Endothelial cell (in vitro differentiated cells): Measurements from ENCODE around the gene ETNK2. TPM values are rescaled to one million over a fixed set of nuclear protein-coding genes. Genes with fewer than 3 reads are reported as not detected.

Source experiments
- DNase-seq: peaks from one replicate; pipeline ENCODE4 v3.0.0; 2021; ENCODE audit warnings: low spot score
- H3K27ac Mint-ChIP-seq: one replicate; pipeline ENCODE4 v1.8.0; 2021; ENCODE audit warnings: mixed read lengths, inconsistent platforms; ENCODE audit not compliant: unreplicated experiment
- H3K27me3 Mint-ChIP-seq: one replicate; pipeline ENCODE4 v1.8.0; 2021; ENCODE audit warnings: mild to moderate bottlenecking, moderate library complexity, mixed read lengths, inconsistent platforms; ENCODE audit not compliant: unreplicated experiment
- H3K36me3 Mint-ChIP-seq: one replicate; pipeline ENCODE4 v1.8.0; 2021; ENCODE audit warnings: mild to moderate bottlenecking, low read depth, mixed read lengths, inconsistent platforms; ENCODE audit not compliant: unreplicated experiment
- H3K4me1 Mint-ChIP-seq: one replicate; pipeline ENCODE4 v1.8.0; 2021; ENCODE audit warnings: mild to moderate bottlenecking, mixed read lengths, inconsistent platforms; ENCODE audit not compliant: unreplicated experiment
- H3K4me3 Mint-ChIP-seq: one replicate; pipeline ENCODE4 v1.8.0; 2021; ENCODE audit warnings: mild to moderate bottlenecking, mixed read lengths, inconsistent platforms; ENCODE audit not compliant: unreplicated experiment
- H3K9me3 Mint-ChIP-seq: one replicate; pipeline ENCODE4 v1.8.0; 2021; ENCODE audit warnings: mixed read lengths, inconsistent platforms; ENCODE audit not compliant: unreplicated experiment
- total RNA-seq: library from RNA; stranded (reverse); fragmentation: NEBNext Ultra II Directional; extraction: Animal tissue kit (Norgen Biotek cat#: 25700); gene quantifications from one replicate; pipeline ENCODE4 v1.2.1, GENCODE V29; 2021; ENCODE audit not compliant: unreplicated experiment
- TF ChIP-seq, protein P1 (sequence below): fragments of 200-600 bp; sonication (generic); IDR thresholded peaks from one replicate; pipeline ENCODE4 v1.5.0; 2021; ENCODE audit warnings: antibody characterized with exemption; ENCODE audit not compliant: unreplicated experiment

ETNK2 gene
- total RNA-seq, 1 donor from 2014 or later: 15.9 TPM

DNA sequence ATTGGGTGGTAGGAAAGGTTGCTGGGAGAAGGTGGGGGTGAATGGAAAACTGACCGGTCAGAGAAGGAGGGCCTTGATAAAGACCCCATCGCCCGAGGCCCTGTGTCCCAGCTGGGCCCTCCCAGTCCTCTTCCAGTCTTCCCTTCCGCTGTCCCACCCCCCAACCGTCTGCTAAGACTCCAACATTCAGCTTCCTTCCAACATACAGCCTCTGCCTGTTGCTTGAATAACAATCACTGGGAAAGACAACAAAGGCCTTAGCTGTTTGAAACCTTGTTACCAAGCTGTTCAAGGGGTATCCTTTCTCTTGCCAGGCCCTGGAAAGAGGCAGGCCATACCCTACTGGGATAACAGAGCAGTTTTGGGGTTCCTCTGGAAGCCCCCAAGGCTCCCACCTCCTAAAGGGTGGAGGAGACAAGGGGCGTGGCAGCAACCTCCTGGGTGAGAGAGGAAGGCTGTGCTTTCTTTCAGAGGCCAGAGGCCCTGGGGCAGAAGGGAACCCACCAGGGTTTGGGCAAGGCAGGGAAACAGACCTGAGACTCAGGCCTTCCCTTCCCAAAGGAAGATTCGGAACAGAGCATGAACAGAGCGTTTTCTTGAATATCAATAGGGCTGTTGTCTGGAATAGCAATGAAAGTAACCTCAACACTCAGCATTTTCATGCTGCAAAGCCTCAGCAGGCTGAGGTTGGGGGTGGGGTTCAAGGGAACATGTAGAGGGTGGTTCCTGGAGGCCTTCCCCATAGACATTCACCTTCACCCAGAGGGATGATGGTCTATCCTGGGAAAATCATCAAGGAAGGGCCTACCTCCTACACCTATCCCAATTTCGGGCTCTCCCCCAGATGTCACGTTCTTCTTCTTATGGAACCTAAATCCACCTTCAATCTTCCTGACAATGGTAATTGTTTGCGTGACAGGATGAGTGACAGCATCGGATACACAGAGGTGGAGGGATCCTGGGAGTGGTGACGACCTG lies 4.1 kb downstream of the ETNK2 start:
- DNase-seq: no peak
- Mint-ChIP-seq H3K36me3 (no peaks in the 10 kb centered on the region), H3K4me3 (no peak overlapping the region), H3K27ac (no peak overlapping the region), H3K27me3 (peaks cover 15% of the 10 kb centered on the region), H3K4me1 (peaks cover 10% of the 10 kb centered on the region), H3K9me3 (no peaks in the 10 kb centered on the region)
- TF ChIP-seq, protein P1, sequence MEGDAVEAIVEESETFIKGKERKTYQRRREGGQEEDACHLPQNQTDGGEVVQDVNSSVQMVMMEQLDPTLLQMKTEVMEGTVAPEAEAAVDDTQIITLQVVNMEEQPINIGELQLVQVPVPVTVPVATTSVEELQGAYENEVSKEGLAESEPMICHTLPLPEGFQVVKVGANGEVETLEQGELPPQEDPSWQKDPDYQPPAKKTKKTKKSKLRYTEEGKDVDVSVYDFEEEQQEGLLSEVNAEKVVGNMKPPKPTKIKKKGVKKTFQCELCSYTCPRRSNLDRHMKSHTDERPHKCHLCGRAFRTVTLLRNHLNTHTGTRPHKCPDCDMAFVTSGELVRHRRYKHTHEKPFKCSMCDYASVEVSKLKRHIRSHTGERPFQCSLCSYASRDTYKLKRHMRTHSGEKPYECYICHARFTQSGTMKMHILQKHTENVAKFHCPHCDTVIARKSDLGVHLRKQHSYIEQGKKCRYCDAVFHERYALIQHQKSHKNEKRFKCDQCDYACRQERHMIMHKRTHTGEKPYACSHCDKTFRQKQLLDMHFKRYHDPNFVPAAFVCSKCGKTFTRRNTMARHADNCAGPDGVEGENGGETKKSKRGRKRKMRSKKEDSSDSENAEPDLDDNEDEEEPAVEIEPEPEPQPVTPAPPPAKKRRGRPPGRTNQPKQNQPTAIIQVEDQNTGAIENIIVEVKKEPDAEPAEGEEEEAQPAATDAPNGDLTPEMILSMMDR: no peak

DNA sequence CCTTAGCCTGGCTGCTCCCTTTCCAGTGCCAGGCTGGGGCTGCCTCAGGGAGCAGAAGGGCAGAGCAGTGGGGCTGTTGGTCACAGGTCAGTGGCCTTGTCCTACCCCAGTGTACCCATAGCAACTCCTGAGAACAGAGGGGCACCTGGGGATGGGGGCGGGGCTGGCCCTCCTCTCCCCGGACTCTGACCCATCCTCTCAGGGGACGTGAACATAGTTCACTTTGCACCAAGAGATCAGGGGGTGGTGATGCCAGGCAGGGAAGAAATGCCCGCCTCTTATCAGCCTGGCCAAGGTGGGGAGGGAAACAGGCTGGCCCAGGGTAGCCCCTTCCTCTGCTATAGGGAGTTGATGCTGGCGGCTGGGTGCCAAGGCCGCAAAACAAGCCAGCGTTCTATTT lies 4.9 kb downstream of the ETNK2 start:
- DNase-seq: no peak
- no peak overlapping the region for H3K27ac Mint-ChIP-seq
- peaks cover 10% of the 10 kb centered on the region for H3K4me1 Mint-ChIP-seq
- TF ChIP-seq, protein P1: no peak
- H3K36me3 Mint-ChIP-seq: no peaks in the 10 kb centered on the region
- H3K4me3 Mint-ChIP-seq: no peak overlapping the region
- no peaks in the 10 kb centered on the region for H3K9me3 Mint-ChIP-seq
- peaks cover 18% of the 10 kb centered on the region for H3K27me3 Mint-ChIP-seq

DNA sequence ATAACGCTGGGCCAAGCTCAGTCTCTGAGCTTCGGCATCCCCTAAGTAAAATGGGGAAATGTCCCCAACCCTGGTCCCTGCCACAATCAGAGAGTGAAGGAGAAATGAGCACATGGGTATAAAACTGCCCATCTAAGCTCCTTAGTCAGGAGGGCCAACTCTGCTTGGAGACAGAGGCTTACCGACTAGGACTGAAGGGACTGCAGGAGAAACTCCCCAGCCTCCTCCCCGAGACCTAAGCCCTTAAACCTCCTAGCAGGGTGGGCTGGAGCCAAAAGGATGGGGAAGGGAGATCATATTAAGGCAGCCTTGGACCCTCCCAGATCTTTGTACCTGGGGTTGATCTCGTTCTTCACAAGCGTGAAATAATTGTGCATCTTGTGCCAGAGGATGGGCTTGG lies 5.5 kb downstream of the ETNK2 start:
- Mint-ChIP-seq H3K27ac (no peak overlapping the region), H3K27me3 (peaks cover 18% of the 10 kb centered on the region), H3K9me3 (no peaks in the 10 kb centered on the region), H3K4me3 (no peak overlapping the region), H3K4me1 (peaks cover 10% of the 10 kb centered on the region), H3K36me3 (peaks cover 5% of the 10 kb centered on the region)
- DNase-seq: no peak
- TF ChIP-seq, protein P1: no peak

DNA sequence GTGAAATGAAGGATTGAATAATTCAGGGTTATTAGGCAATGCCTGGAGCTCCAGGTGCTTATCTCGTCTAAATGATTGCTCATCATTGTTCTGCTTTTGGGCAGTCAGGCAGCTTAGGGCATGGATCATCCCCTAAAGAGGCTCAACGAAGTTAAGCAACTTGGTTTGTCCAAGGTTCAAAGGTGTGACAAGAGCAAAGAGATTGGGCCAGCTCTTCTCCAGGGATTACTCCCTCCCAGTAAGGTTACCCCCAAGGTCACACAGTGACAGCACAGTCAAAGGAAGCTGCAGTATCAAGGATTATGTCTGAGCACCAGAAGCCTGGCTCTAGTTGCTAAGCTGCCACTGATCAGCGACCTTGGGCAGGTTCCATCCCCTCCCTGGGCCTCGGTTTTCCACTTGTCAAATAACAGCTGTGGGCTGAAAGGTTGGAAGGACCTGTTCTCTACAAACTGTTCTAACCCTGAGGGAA lies 6.8 kb downstream of the ETNK2 start:
- Mint-ChIP-seq H3K4me1 (peaks cover 10% of the 10 kb centered on the region), H3K27me3 (peaks cover 12% of the 10 kb centered on the region), H3K36me3 (peaks cover 8% of the 10 kb centered on the region), H3K4me3 (no peak overlapping the region), H3K9me3 (no peaks in the 10 kb centered on the region), H3K27ac (no peak overlapping the region)
- DNase-seq: no peak
- TF ChIP-seq, protein P1: no peak
